IMR-90 (cell line): ENCODE results near the gene PLCB4. TPM values are rescaled to one million over a fixed set of nuclear protein-coding genes. Genes with fewer than 3 reads are reported as not detected.

ENCODE experiments used
- ATAC-seq: fragments of 200-7000 bp; cut with Tn5 transposase; 2 replicates; pipeline ENCODE4 v1.9.1; 2020; ENCODE audit warnings: low read depth, mild to moderate bottlenecking, moderate library complexity
- BruUV-seq: library from RNA; stranded (reverse); fragments of 400-500 nt; replicated peaks from 2 replicates; lab custom pipeline; 2021; lab: Mats Ljungman, UMichigan
- CTCF ChIA-PET: fragments of 300-600 bp; formaldehyde crosslinking; extraction: SDS; loops from one replicate; lab custom pipeline; 2021; ENCODE audit warnings: antibody characterized with exemption; lab: Yijun Ruan, JAX
- POLR2A ChIA-PET: fragments of 300-600 bp; sonication (Branson Sonifier 250); formaldehyde crosslinking; loops from one replicate; lab custom pipeline; 2022; ENCODE audit warnings: antibody characterized with exemption; ENCODE audit not compliant: unreplicated experiment; lab: Charles Lee
- DNase-seq: peaks from one replicate; pipeline ENCODE4 v3.0.0; 2013
- H2AFZ ChIP-seq: replicated peaks from 2 replicates; pipeline ENCODE3; 2013; ENCODE audit warnings: low read length, mild to moderate bottlenecking; ENCODE audit not compliant: poor library complexity
- H2AK5ac ChIP-seq: 2 replicates; pipeline ENCODE4 v1.6.1; 2013; ENCODE audit warnings: low read depth, low read length, inconsistent platforms
- H2AK9ac ChIP-seq: replicated peaks from 2 replicates; pipeline ENCODE3; 2013; ENCODE audit warnings: mild to moderate bottlenecking, low read depth, low read length, moderate library complexity; ENCODE audit not compliant: poor library complexity
- H2BK120ac ChIP-seq: 2 replicates; pipeline ENCODE4 v1.6.1; 2013; ENCODE audit warnings: low read depth, low read length, inconsistent platforms
- H2BK15ac ChIP-seq: 3 replicates; pipeline ENCODE4 v1.6.1; 2013; ENCODE audit warnings: low read depth, low read length, inconsistent platforms
- H2BK20ac ChIP-seq: 2 replicates; pipeline ENCODE4 v1.6.1; 2013; ENCODE audit warnings: low read depth, mild to moderate bottlenecking, inconsistent platforms, low read length, moderate library complexity
- H2BK5ac ChIP-seq: 2 replicates; pipeline ENCODE4 v1.6.1; 2013; ENCODE audit warnings: mild to moderate bottlenecking, low read depth, low read length, inconsistent platforms; ENCODE audit not compliant: poor library complexity, severe bottlenecking
- H3K14ac ChIP-seq: replicated peaks from 2 replicates; pipeline ENCODE4 v1.6.1; 2013; ENCODE audit warnings: low read depth, low read length, inconsistent platforms
- H3K18ac ChIP-seq: 2 replicates; pipeline ENCODE4 v1.6.1; 2013; ENCODE audit warnings: low read depth, low read length, control low read depth
- H3K23ac ChIP-seq: 2 replicates; pipeline ENCODE4 v1.6.1; 2013; ENCODE audit warnings: low read depth, low read length, inconsistent platforms
- H3K27ac ChIP-seq: 2 replicates; pipeline ENCODE4 v1.5.1; 2013; ENCODE audit warnings: mild to moderate bottlenecking, control low read depth, low read length; ENCODE audit not compliant: insufficient read depth
- H3K27me3 ChIP-seq: 2 replicates; pipeline ENCODE4 v1.6.1; 2013; ENCODE audit warnings: low read length; ENCODE audit not compliant: control insufficient read depth, insufficient read depth
- H3K36me3 ChIP-seq: 2 replicates; pipeline ENCODE4 v1.6.1; 2013; ENCODE audit warnings: low read length, mixed read lengths; ENCODE audit not compliant: control insufficient read depth, insufficient read depth
- H3K4ac ChIP-seq: 2 replicates; pipeline ENCODE4 v1.6.1; 2013; ENCODE audit warnings: low read depth, low read length, inconsistent platforms
- H3K4me1 ChIP-seq: 2 replicates; pipeline ENCODE4 v1.6.1; 2013; ENCODE audit warnings: low read length, mixed read lengths; ENCODE audit not compliant: control insufficient read depth, insufficient read depth
- H3K4me2 ChIP-seq: 2 replicates; pipeline ENCODE4 v1.6.1; 2013; ENCODE audit warnings: low read depth, mild to moderate bottlenecking, control low read depth, low read length, moderate library complexity
- H3K4me3 ChIP-seq: 2 replicates; pipeline ENCODE4 v1.5.1; 2013; ENCODE audit warnings: low read depth, mild to moderate bottlenecking, control low read depth, low read length, moderate library complexity; ENCODE audit not compliant: insufficient read depth
- H3K56ac ChIP-seq: 2 replicates; pipeline ENCODE4 v1.6.1; 2013; ENCODE audit warnings: low read length, inconsistent platforms; ENCODE audit not compliant: insufficient read depth; ENCODE audit errors: extremely low read depth
- H3K79me1 ChIP-seq, 2 experiments: 2 replicates each; pipeline ENCODE4 v1.6.1; 2013; ENCODE audit warnings: low read length in 2 of 2, inconsistent platforms in 1 of 2, low read depth in 1 of 2
- H3K9ac ChIP-seq: 2 replicates; pipeline ENCODE4 v1.6.1; 2013; ENCODE audit warnings: low read depth, low read length, control low read depth
- H3K9me1 ChIP-seq: 2 replicates; pipeline ENCODE4 v1.6.1; 2013; ENCODE audit warnings: low read length, inconsistent platforms; ENCODE audit not compliant: insufficient read depth
- H3K9me3 ChIP-seq: 2 replicates; pipeline ENCODE4 v1.6.1; 2013; ENCODE audit warnings: low read length; ENCODE audit not compliant: control insufficient read depth, insufficient read depth
- H4K20me1 ChIP-seq: 2 replicates; pipeline ENCODE4 v1.6.1; 2013; ENCODE audit warnings: low read length, inconsistent platforms; ENCODE audit not compliant: insufficient read depth
- H4K5ac ChIP-seq: 2 replicates; pipeline ENCODE4 v1.6.1; 2013; ENCODE audit warnings: mild to moderate bottlenecking, low read depth, low read length, control low read depth
- H4K8ac ChIP-seq, 2 experiments: 2 replicates each; pipeline ENCODE4 v1.6.1; 2013; ENCODE audit warnings: low read depth in 2 of 2, low read length in 2 of 2, control low read depth in 1 of 2, inconsistent platforms in 1 of 2
- H4K91ac ChIP-seq: 2 replicates; pipeline ENCODE4 v1.6.1; 2013; ENCODE audit warnings: low read depth, low read length, inconsistent platforms; ENCODE audit not compliant: insufficient read depth
- BHLHE40 ChIP-seq: fragments of 150-350 bp; IDR thresholded peaks from 2 replicates; pipeline ENCODE4 v1.6.1; 2016; ENCODE audit warnings: mild to moderate bottlenecking, low read depth, low read length
- CEBPB ChIP-seq: IDR thresholded peaks from 2 replicates; pipeline ENCODE4 v1.6.1; 2012; ENCODE audit warnings: low read depth, low read length, improper control_type of control experiment
- MXI1 ChIP-seq: IDR thresholded peaks from 2 replicates; pipeline ENCODE4 v1.6.1; 2012; ENCODE audit warnings: low read depth, mild to moderate bottlenecking, low read length, moderate library complexity, borderline replicate concordance
- NFE2L2 ChIP-seq: fragments of 150-350 bp; IDR thresholded peaks from 2 replicates; pipeline ENCODE4 v1.6.1; 2016; ENCODE audit warnings: low read depth, mild to moderate bottlenecking, low read length
- RCOR1 ChIP-seq: IDR thresholded peaks from 2 replicates; pipeline ENCODE4 v1.6.1; 2012; ENCODE audit warnings: mild to moderate bottlenecking, low read length, improper control_type of control experiment; ENCODE audit not compliant: insufficient replicate concordance
- RFX5 ChIP-seq: IDR thresholded peaks from 2 replicates; pipeline ENCODE4 v1.8.0; 2012; ENCODE audit warnings: low read depth, mild to moderate bottlenecking, low read length, moderate library complexity
- USF2 ChIP-seq: fragments of 150-350 bp; IDR thresholded peaks from 2 replicates; pipeline ENCODE4 v1.6.1; 2017; ENCODE audit warnings: mild to moderate bottlenecking, antibody characterized with exemption, low read length, low read depth
- WGBS, 2 experiments: methylation state at CpG; one replicate each; pipeline versions ENCODE4 v1.1.5 to v1.1.7; 2013; ENCODE audit warnings: missing lambda C conversion rate in 2 of 2; ENCODE audit not compliant: insufficient read length in 1 of 2; ENCODE audit errors: extremely low coverage in 2 of 2; 5-methylcytosine and 5-hydroxymethylcytosine counted together
- dilution Hi-C: fragments of 300-500 bp; cut with HindIII; formaldehyde crosslinking; loops from one replicate; pipeline ENCODE4 v1.14.3; 2018; ENCODE audit warnings: low sequenced_read_pairs; ENCODE audit not compliant: unreplicated experiment
- in situ Hi-C: fragments of 300-500 bp; cut with MboI; formaldehyde crosslinking; loops from 3 replicates; pipeline ENCODE4 v1.14.3; 2019; ENCODE audit warnings: low sequenced_read_pairs, inconsistent platforms, mixed read lengths
- intact Hi-C: fragments of 100-400 bp; cut with micrococcal nuclease; formaldehyde crosslinking; loops from 2 replicates; pipeline ENCODE4 v1.10.0; 2022
- polyA plus RNA-seq, 3 experiments: library from polyadenylated mRNA; depleted of rRNA; stranded (reverse); fragments of >200 nt; gene quantifications; 2 replicates each; pipeline ENCODE4 v1.2.3, GENCODE V29; 2012; ENCODE audit warnings: low replicate concordance in 1 of 3
- total RNA-seq: library from RNA; depleted of rRNA; stranded (reverse); fragments of >200 nt; gene quantifications from 2 replicates; pipeline ENCODE4 v1.2.3, GENCODE V29; 2012

Gene PLCB4
- total and polyA plus RNA-seq, 2 of the 4 experiments (the other 2 are of a cell fraction) = 12.5 to 24.0 TPM

DNA sequence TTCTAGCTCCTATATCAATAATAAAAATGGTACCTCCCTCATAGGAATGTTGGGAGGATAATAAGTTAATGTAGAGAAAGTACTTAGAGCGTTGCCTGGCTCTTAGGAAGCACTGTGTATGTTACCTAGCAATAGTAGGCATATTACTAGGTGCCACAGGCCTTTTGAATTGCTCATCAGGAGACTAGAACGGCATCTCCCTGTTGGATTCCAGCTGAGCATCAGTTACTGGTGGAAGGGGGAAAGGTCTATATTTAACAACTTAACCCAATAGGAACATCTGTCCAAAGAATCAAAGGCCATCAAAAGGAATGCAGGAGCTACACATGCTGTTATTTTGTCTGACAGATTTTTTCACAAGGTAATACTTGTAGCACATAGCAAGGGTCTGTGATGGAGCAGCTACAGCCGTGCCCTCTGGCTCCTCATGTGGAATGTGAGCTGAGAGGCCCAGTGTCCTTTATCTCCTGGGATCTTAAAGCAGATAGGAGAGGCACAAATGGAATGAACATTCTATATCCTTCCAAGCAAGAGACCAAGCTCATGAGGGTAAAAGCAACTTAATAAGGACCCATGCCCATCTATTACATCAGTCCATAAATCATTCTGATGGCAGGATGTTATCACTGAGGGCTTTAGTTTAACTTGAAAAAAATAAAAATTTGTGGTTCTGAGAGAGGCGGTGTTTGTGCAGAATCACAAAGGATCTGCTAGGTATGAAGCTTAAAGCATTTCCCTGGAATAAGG is 260.6 kb downstream of the PLCB4 start:
- Histone ChIP-seq H3K9ac (no peak overlapping the region), H3K27ac (no peak overlapping the region), H3K14ac (no peak overlapping the region), H3K4me1 (peaks cover 8% of the 10 kb centered on the region; the same call in 1 of the 2 replicates), H3K27me3 (no peaks in the 10 kb centered on the region), H2BK15ac (no peak overlapping the region), H3K56ac (no peak overlapping the region), H2BK20ac (no peak overlapping the region), H4K20me1 (0 out of 2 replicates have a peak, but pooled peaks cover 4% of the 10 kb centered on the region), H3K36me3 (peaks cover 2% of the 10 kb centered on the region; the same call in 1 of the 2 replicates), H2BK5ac (no peak overlapping the region), H3K4ac (no peak overlapping the region), H3K79me1 (peaks cover 33 to 55% of the 10 kb centered on the region in 2 experiments), H3K9me1 (peaks cover 4% of the 10 kb centered on the region; the same call in 1 of the 2 replicates), H3K9me3 (no peaks in the 10 kb centered on the region), H3K4me2 (no peak overlapping the region), H2AK5ac (no peak overlapping the region), H2AK9ac (no peak overlapping the region), H4K8ac (no peak overlapping the region), H3K18ac (no peak overlapping the region), H4K5ac (no peak overlapping the region), H2AFZ (no peak overlapping the region), H4K91ac (no peak overlapping the region), H3K23ac (no peak overlapping the region), H3K4me3 (no peak overlapping the region), H2BK120ac (no peak overlapping the region)
- intact Hi-C loops (no loop called here), in situ Hi-C loops (no loop called here), dilution Hi-C loops (no loop called here)
- DNase-seq (no peak), ATAC-seq (peak; percentile 29; the same call in 1 of the 2 replicates)
- ChIA-PET POLR2A (no interaction called here), CTCF (interaction anchor here (1.1 kb wide), 1 partner anchor 115 kb away, joined by 5 read pairs; no protein-coding TSS in a partner anchor)
- WGBS, 2 experiments = no CpG with 5 or more reads among the region's 4 CpGs
- no peak for TF ChIP-seq CEBPB
- TF ChIP-seq MXI1 = no peak
- TF ChIP-seq NFE2L2 = no peak
- TF ChIP-seq RCOR1 = no peak
- no peak for TF ChIP-seq BHLHE40
- TF ChIP-seq USF2 = no peak
- TF ChIP-seq RFX5 = no peak
- no TSS peak for BruUV-seq
